ENCODE measurements around the gene PHACTR3.

GRCh38 chr20:59741073-59741472 is 136.7 kb downstream of the PHACTR3 start:
- TF ChIP-seq SP1 (IDR thresholded peaks at IDR 0.05) (no peak), CTCF (IDR thresholded peaks at IDR 0.05; ENCODE audit: low read depth, low read length, missing input control) (no peak), GABPA (IDR thresholded peaks at IDR 0.05 in 1 of 2, conservative IDR thresholded peaks at IDR 0.05 in 1 of 2) (no peak), FOXA1 (IDR thresholded peaks at IDR 0.05) (no peak), REST (IDR thresholded peaks at IDR 0.05) (no peak), RXRA (IDR thresholded peaks at IDR 0.05) (no peak), JUND (IDR thresholded peaks at IDR 0.05) (no peak), NR2F2 (IDR thresholded peaks at IDR 0.05) (no peak), YY1 (IDR thresholded peaks at IDR 0.05) (no peak)

Data from liver (tissue), 3 donors.